Neutrophil (primary cell): ENCODE measurements around the gene IQGAP2.

Source experiments
- H3K27ac ChIP-seq: fragments of 200-600 bp; sonication (generic); 2 replicates; pipeline ENCODE4 v1.5.1; 2016; ENCODE audit warnings: mild to moderate bottlenecking, moderate library complexity
- H3K27me3 ChIP-seq: fragments of 200-600 bp; sonication (generic); 2 replicates; pipeline ENCODE4 v1.6.0; 2016; ENCODE audit warnings: mild to moderate bottlenecking
- H3K36me3 ChIP-seq: fragments of 200-600 bp; sonication (generic); 2 replicates; pipeline ENCODE4 v1.5.1; 2017
- H3K4me1 ChIP-seq, 2 experiments: fragments of 200-600 bp in 1 of 2; sonication (generic) in 1 of 2; 1 replicate in 1 of 2; 2 replicates in 1 of 2; pipeline versions ENCODE4 v1.5.1 to v1.6.1; 2013 to 2016; ENCODE audit warnings: low read depth in 1 of 2, low read length in 1 of 2, mild to moderate bottlenecking in 1 of 2, moderate library complexity in 1 of 2; ENCODE audit not compliant: control insufficient read depth in 1 of 2, insufficient read depth in 1 of 2
- H3K4me3 ChIP-seq, 2 experiments: fragments of 200-600 bp in 1 of 2; sonication (generic) in 1 of 2; 1 replicate in 1 of 2; 2 replicates in 1 of 2; pipeline ENCODE4 v1.5.1; 2013 to 2016; ENCODE audit warnings: low read depth in 1 of 2, low read length in 1 of 2, mild to moderate bottlenecking in 1 of 2, moderate library complexity in 1 of 2
- H3K9me3 ChIP-seq: fragments of 200-600 bp; sonication (generic); 2 replicates; pipeline ENCODE4 v1.5.1; 2016
- CTCF ChIP-seq: fragments of 200-600 bp; sonication (generic); IDR thresholded peaks from 2 replicates; pipeline ENCODE4 v1.5.1; 2016; ENCODE audit warnings: antibody characterized with exemption

IQGAP2 gene

GRCh38 chr5:76532052-76532451 lies 129.0 kb downstream of the IQGAP2 start:
- Histone ChIP-seq H3K27me3 (no peaks in the 10 kb centered on the region), H3K27ac (no peak overlapping the region), H3K36me3 (no peaks in the 10 kb centered on the region), H3K4me1 (peaks cover 0 to under 1% of the 10 kb centered on the region in 2 experiments), H3K4me3 (no peak overlapping the region), H3K9me3 (no peaks in the 10 kb centered on the region)
- no peak for TF ChIP-seq CTCF

DNA sequence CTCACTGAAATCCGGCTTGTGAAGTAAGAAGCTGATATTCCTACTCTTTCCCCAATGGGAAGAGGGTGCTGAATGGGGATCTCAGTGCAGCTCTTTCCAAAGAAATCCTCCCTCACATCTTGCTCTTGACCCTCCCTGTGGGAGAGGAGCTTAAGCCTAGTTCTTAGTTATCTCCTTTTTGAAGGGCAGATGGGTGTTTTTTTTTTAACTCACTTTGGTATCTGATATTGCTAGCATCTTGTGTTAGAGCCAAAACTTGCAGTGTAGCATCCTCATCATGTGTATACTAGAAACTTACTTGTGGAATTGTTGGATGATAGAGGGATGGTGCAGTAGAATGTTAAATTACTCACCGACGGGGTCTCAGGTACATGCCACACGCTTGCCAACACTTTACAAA lies 129.9 kb downstream of the IQGAP2 start:
- Histone ChIP-seq H3K27ac (no peak overlapping the region), H3K27me3 (no peaks in the 10 kb centered on the region), H3K4me3 (no peak overlapping the region), H3K4me1 (no peaks in the 10 kb centered on the region), H3K9me3 (no peaks in the 10 kb centered on the region), H3K36me3 (no peaks in the 10 kb centered on the region)
- TF ChIP-seq CTCF: no peak

GRCh38 chr5:76535577-76535976 lies 132.5 kb downstream of the IQGAP2 start:
- Histone ChIP-seq H3K4me3 (no peak overlapping the region), H3K9me3 (no peaks in the 10 kb centered on the region), H3K27ac (no peak overlapping the region), H3K27me3 (no peaks in the 10 kb centered on the region), H3K36me3 (no peaks in the 10 kb centered on the region), H3K4me1 (no peaks in the 10 kb centered on the region)
- TF ChIP-seq CTCF: no peak

- no peak for TF ChIP-seq CTCF
- peaks cover 0 to 3% of the 10 kb centered on the region in 2 experiments for H3K4me1 ChIP-seq
Measured at GRCh38 chr5:76537073-76537543, 134.0 kb downstream of the IQGAP2 start.

DNA sequence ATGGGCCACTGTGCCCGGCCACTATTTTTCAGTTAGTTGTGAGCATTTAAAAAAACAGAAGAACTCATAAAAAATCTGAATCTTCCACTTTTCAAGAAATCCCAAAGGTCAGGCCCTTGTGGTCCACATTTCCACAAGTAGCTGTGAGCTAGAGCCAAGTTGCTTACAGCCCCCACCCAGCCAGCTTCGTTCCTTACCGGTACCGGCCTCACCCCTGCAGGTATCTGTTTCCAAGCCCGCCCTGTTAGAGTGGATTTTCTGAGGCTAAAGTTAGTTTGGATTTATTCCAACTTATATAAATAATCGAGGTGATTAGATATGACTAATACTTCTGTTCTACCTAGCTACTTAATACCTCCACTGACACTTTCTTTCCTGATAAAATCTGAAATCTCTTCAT lies 139.2 kb downstream of the IQGAP2 start:
- no peak for TF ChIP-seq CTCF
- H3K4me3 ChIP-seq: no peak overlapping the region
- no peaks in the 10 kb centered on the region for H3K36me3 ChIP-seq
- H3K27ac ChIP-seq: no peak overlapping the region
- H3K27me3 ChIP-seq: no peaks in the 10 kb centered on the region
- H3K9me3 ChIP-seq: no peaks in the 10 kb centered on the region
- peaks cover 33 to 47% of the 10 kb centered on the region in 2 experiments for H3K4me1 ChIP-seq

More at GRCh38 chr5:76537073-76537543, 134.0 kb downstream of the IQGAP2 start:
- no peaks in the 10 kb centered on the region for H3K36me3 ChIP-seq
- no peaks in the 10 kb centered on the region for H3K9me3 ChIP-seq
- H3K4me3 ChIP-seq: no peak overlapping the region
- H3K27ac ChIP-seq: no peak overlapping the region
- H3K27me3 ChIP-seq: no peaks in the 10 kb centered on the region
